H1 (cell line): ENCODE data around the gene CDH15. TPM values are rescaled to one million over a fixed set of nuclear protein-coding genes. Genes with fewer than 3 reads are reported as not detected.

ENCODE experiments used
- CTCF ChIA-PET: fragments of 300-600 bp; sonication (Branson Sonifier 250); formaldehyde crosslinking; loops from one replicate; lab custom pipeline; 2021; ENCODE audit not compliant: partially characterized antibody; lab: Charles Lee
- POLR2A ChIA-PET: fragments of 300-600 bp; sonication (Branson Sonifier 250); formaldehyde crosslinking; loops from one replicate; lab custom pipeline; 2021; ENCODE audit warnings: inconsistent platforms; ENCODE audit not compliant: partially characterized antibody; lab: Charles Lee
- DNase-seq, 2 experiments: peaks; one replicate each; pipeline versions ENCODE4 v3.0.0 to v3.0.0-alpha.2; 2010 to 2022; ENCODE audit warnings: low spot score in 2 of 2, low read depth in 1 of 2, mixed read lengths in 1 of 2
- FAIRE-seq: peaks from 2 replicates; lab custom pipeline; 2011; peaks lifted over from hg19 to GRCh38; lab: Jason Lieb, UNC
- H2AFZ ChIP-seq: 2 replicates; pipeline ENCODE4 v1.8.1; 2012; ENCODE audit warnings: low read length, inconsistent platforms
- H2AK5ac ChIP-seq: 2 replicates; pipeline ENCODE4 v1.6.1; 2013; ENCODE audit warnings: low read depth, low read length
- H2BK120ac ChIP-seq: replicated peaks from 2 replicates; pipeline ENCODE3; 2013; ENCODE audit warnings: low read depth, low read length, inconsistent platforms
- H2BK12ac ChIP-seq: 2 replicates; pipeline ENCODE4 v1.6.1; 2013; ENCODE audit warnings: low read depth, low read length
- H2BK15ac ChIP-seq: 2 replicates; pipeline ENCODE4 v1.6.1; 2013; ENCODE audit warnings: low read length
- H2BK20ac ChIP-seq: 2 replicates; pipeline ENCODE4 v1.6.1; 2013; ENCODE audit warnings: low read length
- H2BK5ac ChIP-seq: 2 replicates; pipeline ENCODE4 v1.6.1; 2013; ENCODE audit warnings: low read depth, low read length
- H3K14ac ChIP-seq: 2 replicates; pipeline ENCODE4 v1.6.1; 2013; ENCODE audit warnings: inconsistent platforms; ENCODE audit not compliant: insufficient read length
- H3K18ac ChIP-seq: 2 replicates; pipeline ENCODE4 v1.6.1; 2013; ENCODE audit warnings: low read length; ENCODE audit errors: extremely low read depth
- H3K23ac ChIP-seq: 2 replicates; pipeline ENCODE4 v1.6.1; 2013; ENCODE audit warnings: inconsistent platforms; ENCODE audit not compliant: insufficient read length
- H3K23me2 ChIP-seq: 2 replicates; pipeline ENCODE4 v1.6.1; 2013; ENCODE audit warnings: low read depth, low read length
- H3K27ac ChIP-seq: 2 replicates; pipeline ENCODE4 v1.6.1; 2011; ENCODE audit warnings: low read depth, low read length, inconsistent platforms
- H3K27me3 ChIP-seq, 4 experiments: replicated peaks in 1 of 4; 1 replicate in 1 of 4; 2 replicates in 3 of 4; pipeline versions ENCODE4 v1.6.1 to v1.8.1; 2011 to 2013; ENCODE audit warnings: low read length in 3 of 4, mild to moderate bottlenecking in 3 of 4, inconsistent platforms in 2 of 4, mixed read lengths in 2 of 4, moderate library complexity in 1 of 4; ENCODE audit not compliant: control insufficient read depth in 3 of 4, insufficient read depth in 3 of 4; ENCODE audit errors: extremely low read depth in 1 of 4
- H3K36me3 ChIP-seq, 4 experiments: 2 replicates each; pipeline versions ENCODE4 v1.6.1 to v1.8.1; 2011 to 2013; ENCODE audit warnings: mild to moderate bottlenecking in 4 of 4, low read length in 3 of 4, moderate library complexity in 2 of 4, control low read depth in 1 of 4, inconsistent platforms in 1 of 4; ENCODE audit not compliant: insufficient read depth in 4 of 4, control insufficient read depth in 2 of 4
- H3K4ac ChIP-seq: replicated peaks from 2 replicates; pipeline ENCODE3; 2013; ENCODE audit warnings: low read length, low read depth, mixed read lengths, inconsistent platforms; ENCODE audit not compliant: insufficient read length
- H3K4me1 ChIP-seq, 4 experiments: replicated peaks in 1 of 4; 1 replicate in 1 of 4; 2 replicates in 3 of 4; pipeline versions ENCODE4 v1.6.1 to v1.8.1; 2011 to 2013; ENCODE audit warnings: low read length in 3 of 4, inconsistent platforms in 2 of 4, mixed read lengths in 1 of 4; ENCODE audit not compliant: insufficient read depth in 4 of 4, control insufficient read depth in 3 of 4
- H3K4me2 ChIP-seq, 2 experiments: 2 replicates each; pipeline versions ENCODE4 v1.6.1 to v1.8.1; 2011 to 2013; ENCODE audit warnings: low read depth in 2 of 2, low read length in 2 of 2, control low read depth in 1 of 2, inconsistent platforms in 1 of 2, mild to moderate bottlenecking in 1 of 2; ENCODE audit not compliant: insufficient read depth in 1 of 2
- H3K4me3 ChIP-seq, 4 experiments: fragments of 200-600, 300-600 bp in 1 of 4; sonication (generic), shearing (Covaris generic), sonication (Bioruptor Twin) in 1 of 4; 2 replicates each; pipeline versions ENCODE4 v1.5.1 to v1.8.1; 2011 to 2016; ENCODE audit warnings: low read length in 4 of 4, low read depth in 3 of 4, control low read depth in 2 of 4, inconsistent platforms in 2 of 4, mild to moderate bottlenecking in 2 of 4, mixed read lengths in 1 of 4, moderate library complexity in 1 of 4; ENCODE audit not compliant: insufficient read depth in 2 of 4; ENCODE audit errors: extremely low read depth in 1 of 4
- H3K56ac ChIP-seq: replicated peaks from 2 replicates; pipeline ENCODE3; 2013; ENCODE audit warnings: low read depth, mild to moderate bottlenecking, mixed read lengths, low read length, inconsistent platforms; ENCODE audit not compliant: insufficient read length
- H3K79me1 ChIP-seq: 2 replicates; pipeline ENCODE4 v1.6.1; 2013; ENCODE audit warnings: low read depth, low read length, control low read depth
- H3K79me2 ChIP-seq, 2 experiments: 2 replicates each; pipeline versions ENCODE4 v1.6.1 to v1.8.1; 2012 to 2013; ENCODE audit warnings: low read length in 2 of 2, mild to moderate bottlenecking in 2 of 2, inconsistent platforms in 1 of 2; ENCODE audit not compliant: insufficient read depth in 2 of 2, control insufficient read depth in 1 of 2
- H3K9ac ChIP-seq, 4 experiments: replicated peaks in 1 of 4; 1 replicate in 1 of 4; 2 replicates in 3 of 4; pipeline versions ENCODE4 v1.6.1 to v1.8.1; 2011 to 2013; ENCODE audit warnings: low read depth in 3 of 4, low read length in 3 of 4, control low read depth in 2 of 4, mild to moderate bottlenecking in 2 of 4, moderate library complexity in 2 of 4, inconsistent platforms in 1 of 4; ENCODE audit errors: extremely low read depth in 1 of 4
- H3K9me3 ChIP-seq, 2 experiments: 2 replicates each; pipeline versions ENCODE4 v1.6.1 to v1.8.1; 2012 to 2013; ENCODE audit warnings: mild to moderate bottlenecking in 2 of 2, moderate library complexity in 2 of 2, control low read depth in 1 of 2, inconsistent platforms in 1 of 2, low read depth in 1 of 2, low read length in 1 of 2, mixed read lengths in 1 of 2; ENCODE audit not compliant: insufficient read depth in 2 of 2
- H4K20me1 ChIP-seq, 2 experiments: replicated peaks in 1 of 2; 2 replicates each; pipeline versions ENCODE3 to v1.8.1; 2011 to 2013; ENCODE audit warnings: inconsistent platforms in 2 of 2, low read length in 2 of 2, mild to moderate bottlenecking in 1 of 2; ENCODE audit not compliant: insufficient read depth in 2 of 2, control insufficient read depth in 1 of 2
- H4K5ac ChIP-seq: 2 replicates; pipeline ENCODE4 v1.6.1; 2013; ENCODE audit warnings: low read length, low read depth, mixed read lengths, inconsistent platforms; ENCODE audit not compliant: insufficient read length
- H4K8ac ChIP-seq: 2 replicates; pipeline ENCODE4 v1.8.0; 2013; ENCODE audit warnings: mild to moderate bottlenecking, moderate library complexity, low read length, inconsistent platforms; ENCODE audit not compliant: insufficient read depth; ENCODE audit errors: extremely low read depth
- H4K91ac ChIP-seq: replicated peaks from 2 replicates; pipeline ENCODE3; 2013; ENCODE audit warnings: low read length, mixed read lengths, inconsistent platforms; ENCODE audit not compliant: insufficient read length
- ASH2L ChIP-seq: fragments of 200-600, 300-600 bp; sonication (generic); IDR thresholded peaks from one replicate; pipeline ENCODE4 v1.7.1; 2017; ENCODE audit warnings: low read length
- CHD2 ChIP-seq: IDR thresholded peaks from 2 replicates; pipeline ENCODE4 v1.6.1; 2012; ENCODE audit warnings: low read length, improper control_type of control experiment
- EGR1 ChIP-seq: IDR thresholded peaks from 2 replicates; pipeline ENCODE4 v1.6.1; 2011; ENCODE audit warnings: low read depth, low read length, borderline replicate concordance
- HDAC6 ChIP-seq: IDR thresholded peaks from one replicate; pipeline ENCODE4 v1.7.1; 2012; ENCODE audit warnings: low read depth, mild to moderate bottlenecking, inconsistent platforms, low read length, moderate library complexity
- JUND ChIP-seq: IDR thresholded peaks from 2 replicates; pipeline ENCODE4 v1.6.1; 2011; ENCODE audit warnings: mild to moderate bottlenecking, improper control_type of control experiment, low read length
- KDM5A ChIP-seq: fragments of 200-600 bp; IDR thresholded peaks from 2 replicates; pipeline ENCODE4 v1.7.1; 2012; ENCODE audit warnings: mild to moderate bottlenecking, low read length, inconsistent platforms, mixed read lengths
- PHF8 ChIP-seq: fragments of 200-600 bp; sonication (generic); conservative IDR thresholded peaks from 2 replicates; pipeline ENCODE4 v1.7.1; 2012; ENCODE audit warnings: low read depth, mild to moderate bottlenecking, inconsistent platforms, low read length, moderate library complexity
- RNF2 ChIP-seq: fragments of 200-900, 300-1000 bp; sonication (generic); IDR thresholded peaks from 2 replicates; pipeline ENCODE4 v1.7.1; 2016; ENCODE audit warnings: borderline replicate concordance, low read depth, mild to moderate bottlenecking, antibody characterized with exemption, low read length; ENCODE audit not compliant: poor library complexity, severe bottlenecking; ENCODE audit errors: missing control alignments
- SIN3A ChIP-seq, 2 experiments: IDR thresholded peaks in 1 of 2; conservative IDR thresholded peaks in 1 of 2; 2 replicates each; pipeline ENCODE4 v1.6.1; 2011 to 2012; ENCODE audit warnings: low read length in 2 of 2, improper control_type of control experiment in 1 of 2, low read depth in 1 of 2, mild to moderate bottlenecking in 1 of 2
- SP1 ChIP-seq: IDR thresholded peaks from 2 replicates; pipeline ENCODE4 v1.6.1; 2011; ENCODE audit warnings: low read depth, low read length
- SRF ChIP-seq: IDR thresholded peaks from 2 replicates; pipeline ENCODE4 v1.6.1; 2011; ENCODE audit warnings: mild to moderate bottlenecking, low read depth, low read length, moderate library complexity
- TEAD4 ChIP-seq: IDR thresholded peaks from 2 replicates; pipeline ENCODE4 v1.6.1; 2012; ENCODE audit warnings: low read depth, low read length, inconsistent platforms, mixed read lengths
- WGBS, 2 experiments: shearing (Covaris generic) in 1 of 2; methylation state at CpG; one replicate each; pipeline versions ENCODE4 v1.1.6 to v1.1.7; 2013 to 2015; ENCODE audit warnings: low lambda C conversion rate in 2 of 2, mixed read lengths in 2 of 2, inconsistent platforms in 1 of 2, low coverage in 1 of 2, missing lambda C conversion rate in 1 of 2; ENCODE audit not compliant: insufficient replicate concordance in 2 of 2, insufficient coverage in 1 of 2, insufficient read length in 1 of 2; ENCODE audit errors: extremely low coverage in 1 of 2, missing lambda C conversion rate in 1 of 2; 5-methylcytosine and 5-hydroxymethylcytosine counted together
- polyA plus RNA-seq, 7 experiments: library from polyadenylated mRNA; depleted of rRNA in 3 of 7; stranded (reverse) in 5 of 7; unstranded in 2 of 7; fragments of >200 nt in 5 of 7; fragments of 200-250 nt in 2 of 7; gene quantifications; 1 replicate in 5 of 7; 2 replicates in 1 of 7; 4 replicates in 1 of 7; pipeline versions ENCODE4 v1.2.1 to v1.2.3, GENCODE V29; 2011 to 2013; ENCODE audit warnings: missing spikeins in 2 of 7, mixed read lengths in 2 of 7
- total RNA-seq: library from RNA; stranded (reverse); fragmentation: NEBNext Ultra II Directional; extraction: Animal tissue kit (Norgen Biotek cat#: 25700); gene quantifications from 2 replicates; pipeline ENCODE4 v1.2.1, GENCODE V29; 2021

Gene CDH15
- total and polyA plus RNA-seq, 2 of the 8 experiments (the other 6 are each of a cell fraction or from before 2014, with no cell fraction given) = 0.50 to 0.82 TPM

DNA sequence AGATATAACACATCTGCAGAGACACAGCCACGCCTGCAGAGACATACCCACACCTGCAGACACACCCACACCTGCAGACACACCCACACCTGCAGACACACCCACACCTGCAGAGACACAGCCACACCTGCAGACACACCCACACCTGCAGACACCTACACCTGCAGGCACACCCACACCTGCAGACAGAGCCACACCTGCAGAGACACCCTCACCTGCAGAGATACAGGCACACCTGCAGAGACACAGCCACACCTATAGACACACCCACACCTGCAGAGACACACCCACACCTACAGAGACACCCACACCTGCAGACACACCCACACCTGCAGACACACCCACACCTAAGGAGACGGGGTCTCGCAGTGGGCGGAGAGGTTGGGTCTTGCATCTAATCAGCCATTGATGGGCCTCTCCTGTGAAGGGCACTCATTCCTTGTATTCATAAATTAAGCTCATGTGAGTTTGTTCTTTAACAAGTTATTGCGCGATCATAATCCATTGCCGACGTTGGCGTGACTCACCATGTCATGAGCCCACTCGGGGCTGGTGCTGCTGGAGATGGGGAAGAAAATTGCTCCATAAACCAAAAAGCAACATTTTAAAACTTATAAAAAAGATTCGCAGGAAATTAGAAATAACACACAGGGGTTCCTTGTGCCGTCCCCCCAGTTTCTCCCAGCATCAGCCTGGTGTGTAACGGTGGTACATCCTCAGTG, 28.9 kb upstream of the CDH15 start:
- Histone ChIP-seq H4K5ac (no peak overlapping the region), H3K23ac (no peak overlapping the region), H4K20me1 (peaks cover 2 to 7% of the 10 kb centered on the region in 2 experiments), H3K23me2 (no peaks in the 10 kb centered on the region), H2BK15ac (no peak overlapping the region), H2AK5ac (no peak overlapping the region), H3K4me2 (no peak overlapping the region), H3K18ac (no peak overlapping the region), H3K4ac (no peak overlapping the region), H3K56ac (no peak overlapping the region), H3K79me2 (no peaks in the 10 kb centered on the region), H3K27ac (no peak overlapping the region), H2BK20ac (no peak overlapping the region), H3K79me1 (no peaks in the 10 kb centered on the region), H4K91ac (no peak overlapping the region), H3K4me3 (no peak overlapping the region), H3K36me3 (peaks cover 0 to 2% (median under 1%) of the 10 kb centered on the region in 4 experiments; a peak in 2 of 8 replicates), H2BK120ac (no peak overlapping the region), H3K9ac (no peak overlapping the region), H3K4me1 (peaks cover 0 to 3% (median 0%) of the 10 kb centered on the region in 4 experiments; a peak in 2 of 7 replicates), H2AFZ (no peak overlapping the region), H3K9me3 (no peaks in the 10 kb centered on the region), H4K8ac (no peak overlapping the region; the same call in 1 of the 2 replicates), H2BK5ac (no peak overlapping the region), H2BK12ac (no peak overlapping the region), H3K14ac (no peak overlapping the region), H3K27me3 (no peaks in the 10 kb centered on the region; a peak in 1 of 7 replicates)
- FAIRE-seq (no peak), DNase-seq (no peak)
- CTCF ChIA-PET = interaction anchor here (0.6 to 1.2 kb wide), 3 partner anchors 11 to 472 kb away, joined by 3 read pairs; no protein-coding TSS in a partner anchor
- POLR2A ChIA-PET = interaction anchor here (1.3 to 1.4 kb wide), 2 partner anchors 12 to 13 kb away, joined by 4 to 5 read pairs; no protein-coding TSS in a partner anchor
- WGBS, 2 experiments = 94% methylated on average over 13 of the region's 13 CpGs; no CpG with 5 or more reads in 1 of the 2 experiments
- no peak for TF ChIP-seq TEAD4
- TF ChIP-seq SIN3A (conservative IDR thresholded peaks at IDR 0.05 in 1 of 2, IDR thresholded peaks at IDR 0.05 in 1 of 2; ENCODE audit: low read depth in 1 of 2, low read length in 2 of 2) = no peak
- TF ChIP-seq JUND = no peak
- TF ChIP-seq HDAC6 = no peak
- no peak for TF ChIP-seq RNF2
- no peak for TF ChIP-seq SRF
- TF ChIP-seq CHD2 = no peak
- TF ChIP-seq SP1 = no peak
- TF ChIP-seq PHF8 = no peak
- TF ChIP-seq EGR1 = no peak
- no peak for TF ChIP-seq KDM5A
- no peak for TF ChIP-seq ASH2L
